HepG2 (cell line): ENCODE measurements around the gene RPL23. TPM values are rescaled to one million over a fixed set of nuclear protein-coding genes. Genes with fewer than 3 reads are reported as not detected.

ENCODE experiments used
- ATM ChIP-seq: fragments of 450-650 bp; IDR thresholded peaks from 2 replicates; pipeline ENCODE4 v1.7.1; 2017; ENCODE audit warnings: mild to moderate bottlenecking, borderline replicate concordance
- DNMT1 ChIP-seq: sonication (generic); formaldehyde crosslinking; IDR thresholded peaks from 2 replicates; pipeline ENCODE4 v1.5.1; 2020; ENCODE audit warnings: mild to moderate bottlenecking, missing genetic modification reagents
- ERF ChIP-seq: IDR thresholded peaks from 2 replicates; pipeline ENCODE4 v1.6.1; 2018; ENCODE audit warnings: missing biosample characterization, missing genetic modification reagents
- FOXP1 ChIP-seq, 2 experiments: fragments of 450-650 bp in 1 of 2; IDR thresholded peaks; 2 replicates each; pipeline ENCODE4 v1.6.1; 2017 to 2018; ENCODE audit warnings: antibody characterized with exemption in 1 of 2
- HNRNPUL1 ChIP-seq: fragments of 200-400 bp; formaldehyde crosslinking; IDR thresholded peaks from 2 replicates; pipeline ENCODE4 v1.6.1; 2017; ENCODE audit warnings: low read depth, mild to moderate bottlenecking, low read length, moderate library complexity
- MAFF ChIP-seq: IDR thresholded peaks from 2 replicates; pipeline ENCODE4 v1.6.1; 2011; ENCODE audit warnings: low read depth, low read length, improper control_type of control experiment
- MEF2D ChIP-seq: sonication (generic); formaldehyde crosslinking; IDR thresholded peaks from 2 replicates; pipeline ENCODE4 v1.5.1; 2020; ENCODE audit warnings: mild to moderate bottlenecking, missing genetic modification reagents
- MIER3 ChIP-seq: IDR thresholded peaks from 2 replicates; pipeline ENCODE4 v1.6.1; 2016; ENCODE audit warnings: missing compliant biosample characterization, borderline replicate concordance
- PATZ1 ChIP-seq: sonication (generic); formaldehyde crosslinking; IDR thresholded peaks from 2 replicates; pipeline ENCODE4 v1.4.0; 2020; ENCODE audit warnings: missing genetic modification reagents
- PAWR ChIP-seq: sonication (generic); formaldehyde crosslinking; IDR thresholded peaks from 2 replicates; pipeline ENCODE4 v1.4.0; 2020; ENCODE audit warnings: missing genetic modification reagents, mild to moderate bottlenecking, borderline replicate concordance
- PAX8 ChIP-seq: sonication (generic); formaldehyde crosslinking; IDR thresholded peaks from 2 replicates; pipeline ENCODE4 v1.8.0; 2022; ENCODE audit warnings: mild to moderate bottlenecking, missing genetic modification reagents, borderline replicate concordance
- POLR2G ChIP-seq: fragments of 200-400 bp; formaldehyde crosslinking; IDR thresholded peaks from 2 replicates; pipeline ENCODE4 v1.6.1; 2018; ENCODE audit warnings: mild to moderate bottlenecking, low read depth, low read length, moderate library complexity
- SALL2 ChIP-seq: sonication (generic); formaldehyde crosslinking; IDR thresholded peaks from 2 replicates; pipeline ENCODE4 v1.8.1; 2023; ENCODE audit warnings: mild to moderate bottlenecking, missing genetic modification reagents, inconsistent platforms
- SKI ChIP-seq: fragments of 450-650 bp; IDR thresholded peaks from one replicate; pipeline ENCODE4 v1.6.1; 2018; ENCODE audit warnings: mild to moderate bottlenecking; ENCODE audit not compliant: partially characterized antibody
- THRA ChIP-seq: sonication (generic); formaldehyde crosslinking; IDR thresholded peaks from 2 replicates; pipeline ENCODE4 v1.4.0; 2020; ENCODE audit warnings: missing genetic modification reagents, borderline replicate concordance
- ZMAT5 ChIP-seq: sonication (generic); formaldehyde crosslinking; IDR thresholded peaks from 2 replicates; pipeline ENCODE4 v1.5.0; 2020; ENCODE audit warnings: mild to moderate bottlenecking, low read depth, missing genetic modification reagents, borderline replicate concordance
- ZNF343 ChIP-seq: sonication (generic); formaldehyde crosslinking; IDR thresholded peaks from 2 replicates; pipeline ENCODE4 v1.4.0; 2020; ENCODE audit warnings: mild to moderate bottlenecking, missing genetic modification reagents
- ZNF598 ChIP-seq: sonication (generic); formaldehyde crosslinking; IDR thresholded peaks from 2 replicates; pipeline ENCODE4 v1.5.1; 2020; ENCODE audit warnings: mild to moderate bottlenecking, missing genetic modification reagents, borderline replicate concordance
- ZNF687 ChIP-seq: sonication (generic); formaldehyde crosslinking; IDR thresholded peaks from 2 replicates; pipeline ENCODE4 v1.5.1; 2020; ENCODE audit warnings: mild to moderate bottlenecking, missing genetic modification reagents, moderate library complexity
- ZNF737 ChIP-seq: sonication (generic); formaldehyde crosslinking; IDR thresholded peaks from 2 replicates; pipeline ENCODE4 v1.5.0; 2020; ENCODE audit warnings: missing genetic modification reagents, mild to moderate bottlenecking, borderline replicate concordance
- polyA plus RNA-seq, 8 experiments: library from polyadenylated mRNA; depleted of rRNA in 3 of 8; stranded (reverse) in 7 of 8; unstranded in 1 of 8; fragments of >200 nt; fragmentation: Illumina TruSeq in 4 of 8; extraction: Trizol in 4 of 8; gene quantifications; 2 replicates each; pipeline versions ENCODE4 v1.2.1 to v1.2.3, GENCODE V29; 2011 to 2016; ENCODE audit warnings: low read depth in 4 of 8, missing spikeins in 1 of 8, mixed read lengths in 1 of 8; ENCODE audit not compliant: insufficient read depth in 1 of 8
- total RNA-seq, 5 experiments: library from RNA; depleted of rRNA; stranded (reverse); fragments of >200 nt; fragmentation: Illumina TruSeq; extraction: Trizol; gene quantifications; 2 replicates each; pipeline ENCODE4 v1.2.3, GENCODE V29; 2016; ENCODE audit warnings: low read depth in 1 of 5

RPL23 gene
- total and polyA plus RNA-seq, 2 of the 13 experiments (the other 11 are each of a cell fraction or from before 2014, with no cell fraction given) = 2,790 to 4,860 TPM

GRCh38 chr17:38853292-38854219 is at the start of gene RPL23 (continued):
- TF ChIP-seq SKI (peak; percentile 62), THRA (CRISPR knock-in tag) (no peak; the same call in 1 of the 2 replicates), ZNF687 (peak; percentile 97), PAWR (CRISPR knock-in tag) (peak; percentile 77; the same call in 1 of the 2 replicates), PAX8 (peak; percentile 90; the same call in 1 of the 2 replicates), FOXP1 (IDR thresholded peaks at IDR 0.05) (peak; percentile 33; the same call in 1 of the 2 replicates), FOXP1 (CRISPR knock-in tag; IDR thresholded peaks at IDR 0.05) (peak; percentile 66), ZNF737 (CRISPR knock-in tag) (0 out of 2 replicates have a peak, but pooled peaks have one; percentile 80), MIER3 (peak; percentile 86; the same call in 1 of the 2 replicates), ZNF598 (CRISPR knock-in tag) (peak; percentile 100), HNRNPUL1 (no peak), POLR2G (peak; percentile 99), ZNF343 (CRISPR knock-in tag) (peak; percentile 99), PATZ1 (no peak; the same call in none of the 2 replicates), ERF (CRISPR knock-in tag) (peak; percentile 94; the same call in 1 of the 2 replicates), ZMAT5 (CRISPR knock-in tag) (no peak), SALL2 (peak; percentile 91), ATM (no peak), DNMT1 (CRISPR knock-in tag) (no peak), MEF2D (CRISPR knock-in tag) (peak; percentile 84), MAFF (no peak)
